Trophoblast cell (in vitro differentiated cells and primary cell): ENCODE measurements around the gene RNPS1.

Experiments
- DNase-seq, 2 donors: peaks; one replicate each; pipeline ENCODE4 v3.0.0-alpha.2; 2016
- H2AFZ ChIP-seq: 2 replicates; pipeline ENCODE4 v1.6.1; 2013; ENCODE audit warnings: low read length, moderate library complexity, mild to moderate bottlenecking; ENCODE audit not compliant: insufficient read depth, poor library complexity
- H2AK5ac ChIP-seq: 2 replicates; pipeline ENCODE4 v1.6.1; 2013; ENCODE audit warnings: mild to moderate bottlenecking, low read length
- H2BK120ac ChIP-seq: 2 replicates; pipeline ENCODE4 v1.6.1; 2013; ENCODE audit warnings: low read length, mild to moderate bottlenecking, moderate library complexity; ENCODE audit not compliant: insufficient read depth, poor library complexity
- H2BK12ac ChIP-seq: 2 replicates; pipeline ENCODE4 v1.6.1; 2013; ENCODE audit warnings: mild to moderate bottlenecking, low read length, moderate library complexity
- H2BK5ac ChIP-seq: 2 replicates; pipeline ENCODE4 v1.6.1; 2013; ENCODE audit warnings: low read length, low read depth, moderate library complexity, mild to moderate bottlenecking; ENCODE audit not compliant: poor library complexity
- H3K14ac ChIP-seq: 2 replicates; pipeline ENCODE4 v1.6.1; 2013; ENCODE audit warnings: mild to moderate bottlenecking, low read length
- H3K18ac ChIP-seq: 2 replicates; pipeline ENCODE4 v1.6.1; 2013; ENCODE audit warnings: mild to moderate bottlenecking, low read length
- H3K23ac ChIP-seq: 2 replicates; pipeline ENCODE4 v1.6.1; 2013; ENCODE audit warnings: low read length
- H3K27ac ChIP-seq: 2 replicates; pipeline ENCODE4 v1.5.1; 2013; ENCODE audit warnings: low read depth, mild to moderate bottlenecking, inconsistent platforms, low read length, moderate library complexity
- H3K27me3 ChIP-seq: 2 replicates; pipeline ENCODE4 v1.6.1; 2013; ENCODE audit warnings: inconsistent platforms, mild to moderate bottlenecking, low read length, moderate library complexity; ENCODE audit not compliant: insufficient read depth
- H3K36me3 ChIP-seq, 2 experiments: 1 replicate in 1 of 2; 2 replicates in 1 of 2; pipeline ENCODE4 v1.6.1; 2013; ENCODE audit warnings: low read length in 2 of 2, mild to moderate bottlenecking in 2 of 2, moderate library complexity in 1 of 2; ENCODE audit not compliant: insufficient read depth in 2 of 2, control insufficient read depth in 1 of 2
- H3K4ac ChIP-seq: 2 replicates; pipeline ENCODE4 v1.6.1; 2013; ENCODE audit warnings: low read depth, mild to moderate bottlenecking, low read length, moderate library complexity
- H3K4me1 ChIP-seq, 2 experiments: 1 replicate in 1 of 2; 2 replicates in 1 of 2; pipeline ENCODE4 v1.6.1; 2013; ENCODE audit warnings: low read length in 2 of 2, mild to moderate bottlenecking in 2 of 2, moderate library complexity in 1 of 2; ENCODE audit not compliant: insufficient read depth in 2 of 2, control insufficient read depth in 1 of 2
- H3K4me2 ChIP-seq: 2 replicates; pipeline ENCODE4 v1.6.1; 2013; ENCODE audit warnings: inconsistent platforms, mild to moderate bottlenecking, low read length, moderate library complexity
- H3K4me3 ChIP-seq: 2 replicates; pipeline ENCODE4 v1.5.1; 2013; ENCODE audit warnings: mild to moderate bottlenecking, low read depth, low read length, inconsistent platforms
- H3K79me1 ChIP-seq: one replicate; pipeline ENCODE4 v1.6.1; 2013; ENCODE audit warnings: low read length
- H3K79me2 ChIP-seq: 2 replicates; pipeline ENCODE4 v1.6.1; 2013; ENCODE audit warnings: low read length, mild to moderate bottlenecking; ENCODE audit not compliant: control insufficient read depth, insufficient read depth, poor library complexity
- H3K9ac ChIP-seq: 2 replicates; pipeline ENCODE4 v1.6.1; 2013; ENCODE audit warnings: mild to moderate bottlenecking, low read length
- H3K9me3 ChIP-seq: 2 replicates; pipeline ENCODE4 v1.6.1; 2013; ENCODE audit warnings: low read depth, mild to moderate bottlenecking, control low read depth, inconsistent platforms, low read length; ENCODE audit not compliant: insufficient read depth
- H4K12ac ChIP-seq: 2 replicates; pipeline ENCODE4 v1.6.1; 2013; ENCODE audit warnings: low read depth, mild to moderate bottlenecking, low read length, moderate library complexity
- H4K8ac ChIP-seq: 2 replicates; pipeline ENCODE4 v1.6.1; 2013; ENCODE audit warnings: low read depth, mild to moderate bottlenecking, low read length, moderate library complexity
- H4K91ac ChIP-seq: one replicate; pipeline ENCODE4 v1.6.1; 2013; ENCODE audit warnings: low read depth, mild to moderate bottlenecking, low read length, moderate library complexity
- WGBS: extraction: QIAGEN DNeasy Blood & Tissue Kit; methylation state at CpG from one replicate; pipeline ENCODE4 v1.1.7; 2013; ENCODE audit warnings: missing lambda C conversion rate; ENCODE audit not compliant: insufficient read length, insufficient coverage; ENCODE audit errors: extremely low coverage; 5-methylcytosine and 5-hydroxymethylcytosine counted together

RNPS1 gene

GRCh38 chr16:2299121-2299914 lies 31.4 kb upstream of the RNPS1 start:
- Histone ChIP-seq H2BK5ac (no peak overlapping the region), H3K4me3 (no peak overlapping the region)
- no CpG with 5 or more reads among the region's 31 CpGs for WGBS

GRCh38 chr16:2298621-2299020 lies 30.7 kb upstream of the RNPS1 start:
- H3K23ac ChIP-seq: no peak overlapping the region
- H3K9ac ChIP-seq: no peak overlapping the region
- no peak overlapping the region for H3K4me3 ChIP-seq
- H3K79me2 ChIP-seq: no peaks in the 10 kb centered on the region
- no peak overlapping the region for H2BK5ac ChIP-seq
- no peak overlapping the region for H3K14ac ChIP-seq
- no peaks in the 10 kb centered on the region for H3K79me1 ChIP-seq
- no peak overlapping the region for H3K4me2 ChIP-seq
- no peak overlapping the region for H2AK5ac ChIP-seq
- H2BK12ac ChIP-seq: no peak overlapping the region
- no peak overlapping the region for H4K12ac ChIP-seq
- no CpG with 5 or more reads among the region's 9 CpGs for WGBS
- DNase-seq: no peak
- H3K4me1 ChIP-seq: no peaks in the 10 kb centered on the region
- no peak overlapping the region for H2BK120ac ChIP-seq
- H3K18ac ChIP-seq: no peak overlapping the region
- no peak overlapping the region for H3K4ac ChIP-seq
- peaks cover 4% of the 10 kb centered on the region for H3K9me3 ChIP-seq
- no peaks in the 10 kb centered on the region for H3K27me3 ChIP-seq
- no peak overlapping the region for H4K8ac ChIP-seq
- H3K27ac ChIP-seq: no peak overlapping the region
- H3K36me3 ChIP-seq: no peaks in the 10 kb centered on the region
- no peak overlapping the region for H2AFZ ChIP-seq
- no peak overlapping the region for H4K91ac ChIP-seq

More at GRCh38 chr16:2299121-2299914, 31.4 kb upstream of the RNPS1 start:
- Histone ChIP-seq H4K12ac (no peak overlapping the region), H3K23ac (no peak overlapping the region), H3K36me3 (no peaks in the 10 kb centered on the region), H4K8ac (no peak overlapping the region), H4K91ac (no peak overlapping the region), H3K4me2 (no peak overlapping the region), H2BK120ac (no peak overlapping the region), H3K9me3 (peaks cover 4% of the 10 kb centered on the region), H3K4ac (no peak overlapping the region), H2AFZ (no peak overlapping the region), H3K79me1 (no peaks in the 10 kb centered on the region), H3K18ac (no peak overlapping the region), H3K79me2 (no peaks in the 10 kb centered on the region), H3K14ac (no peak overlapping the region), H2BK12ac (no peak overlapping the region), H2AK5ac (no peak overlapping the region), H3K4me1 (no peaks in the 10 kb centered on the region), H3K27ac (no peak overlapping the region), H3K9ac (no peak overlapping the region), H3K27me3 (no peaks in the 10 kb centered on the region)
- no peak for DNase-seq

GRCh38 chr16:2297506-2297860 lies 29.6 kb upstream of the RNPS1 start:
- Histone ChIP-seq H4K8ac (no peak overlapping the region), H2BK12ac (no peak overlapping the region), H3K14ac (no peak overlapping the region), H4K91ac (no peak overlapping the region), H3K23ac (no peak overlapping the region), H3K79me2 (no peaks in the 10 kb centered on the region), H3K18ac (no peak overlapping the region), H2BK5ac (no peak overlapping the region), H2AFZ (no peak overlapping the region), H2BK120ac (no peak overlapping the region), H3K4me1 (no peaks in the 10 kb centered on the region), H3K27me3 (no peaks in the 10 kb centered on the region), H3K4me3 (no peak overlapping the region), H3K27ac (no peak overlapping the region), H3K9ac (no peak overlapping the region), H4K12ac (no peak overlapping the region), H3K4ac (no peak overlapping the region), H3K79me1 (no peaks in the 10 kb centered on the region), H3K36me3 (no peaks in the 10 kb centered on the region), H3K4me2 (no peak overlapping the region), H2AK5ac (no peak overlapping the region), H3K9me3 (peaks cover 4% of the 10 kb centered on the region)
- no CpG with 5 or more reads among the region's 22 CpGs for WGBS
- DNase-seq: no peak

GRCh38 chr16:2296661-2297505 lies 29.0 kb upstream of the RNPS1 start:
- no CpG with 5 or more reads among the region's 23 CpGs for WGBS
- H3K18ac ChIP-seq: no peak overlapping the region
- no peak overlapping the region for H2AK5ac ChIP-seq
- H2BK12ac ChIP-seq: no peak overlapping the region
- no peak overlapping the region for H3K4me3 ChIP-seq
- H2BK120ac ChIP-seq: no peak overlapping the region
- no peak overlapping the region for H4K12ac ChIP-seq
- H4K8ac ChIP-seq: no peak overlapping the region
- H3K79me1 ChIP-seq: no peaks in the 10 kb centered on the region
- no peaks in the 10 kb centered on the region for H3K4me1 ChIP-seq
- peaks cover 4% of the 10 kb centered on the region for H3K9me3 ChIP-seq
- no peak overlapping the region for H3K27ac ChIP-seq
- H2AFZ ChIP-seq: no peak overlapping the region
- no peak overlapping the region for H3K4ac ChIP-seq
- H3K23ac ChIP-seq: no peak overlapping the region
- H3K14ac ChIP-seq: no peak overlapping the region
- no peak overlapping the region for H3K9ac ChIP-seq
- no peaks in the 10 kb centered on the region for H3K36me3 ChIP-seq
- no peaks in the 10 kb centered on the region for H3K27me3 ChIP-seq
- H3K79me2 ChIP-seq: no peaks in the 10 kb centered on the region
- no peak overlapping the region for H3K4me2 ChIP-seq
- H2BK5ac ChIP-seq: no peak overlapping the region
- DNase-seq: peak in 1 of 2 donors; percentile 20
- no peak overlapping the region for H4K91ac ChIP-seq
